Osteoblast (primary cell): Measurements from ENCODE around the gene EGFR. TPM values are rescaled to one million over a fixed set of nuclear protein-coding genes. Genes with fewer than 3 reads are reported as not detected.

Experiments
- DNase-seq: peaks from one replicate; pipeline ENCODE4 v3.0.0; 2011; ENCODE audit warnings: low spot score, mixed read lengths; ENCODE audit not compliant: insufficient read length; ENCODE audit errors: missing footprints
- H2AFZ ChIP-seq: 2 replicates; pipeline ENCODE4 v1.6.0; 2011; ENCODE audit warnings: mild to moderate bottlenecking, low read length
- H3K27ac ChIP-seq: 2 replicates; pipeline ENCODE4 v1.5.1; 2011; ENCODE audit warnings: mild to moderate bottlenecking, low read depth, low read length, moderate library complexity
- H3K27me3 ChIP-seq: 2 replicates; pipeline ENCODE4 v1.6.0; 2012; ENCODE audit warnings: mild to moderate bottlenecking, control low read depth, inconsistent platforms, low read length, moderate library complexity; ENCODE audit not compliant: insufficient read depth
- H3K36me3 ChIP-seq: 2 replicates; pipeline ENCODE4 v1.5.1; 2011; ENCODE audit warnings: mild to moderate bottlenecking, low read length, control low read depth, moderate library complexity; ENCODE audit not compliant: insufficient read depth
- H3K4me1 ChIP-seq: 2 replicates; pipeline ENCODE4 v1.5.1; 2011; ENCODE audit warnings: mild to moderate bottlenecking, low read length, control low read depth, moderate library complexity; ENCODE audit not compliant: insufficient read depth
- H3K4me2 ChIP-seq: 2 replicates; pipeline ENCODE4 v1.6.0; 2011; ENCODE audit warnings: mild to moderate bottlenecking, low read length; ENCODE audit not compliant: insufficient read depth
- H3K4me3 ChIP-seq: fragments of 200-600 bp; sonication (generic); 3 replicates; pipeline ENCODE4 v1.5.1; 2012; ENCODE audit warnings: mild to moderate bottlenecking, low read length, inconsistent platforms; ENCODE audit not compliant: insufficient read depth
- H3K79me2 ChIP-seq: 2 replicates; pipeline ENCODE4 v1.6.0; 2012; ENCODE audit warnings: mild to moderate bottlenecking, low read length, control low read depth, inconsistent platforms; ENCODE audit not compliant: insufficient read depth
- H3K9me3 ChIP-seq: 2 replicates; pipeline ENCODE4 v1.5.1; 2011; ENCODE audit warnings: low read depth, low read length, control low read depth
- H4K20me1 ChIP-seq: 2 replicates; pipeline ENCODE4 v1.6.0; 2012; ENCODE audit warnings: mild to moderate bottlenecking, low read length, control low read depth; ENCODE audit not compliant: insufficient read depth
- total RNA-seq: library from RNA; depleted of rRNA; stranded (reverse); fragments of >200 nt; gene quantifications from 2 replicates; pipeline ENCODE4 v1.2.3, GENCODE V29; 2012
- TF ChIP-seq, protein P1 (sequence below): IDR thresholded peaks from 2 replicates; pipeline ENCODE4 v1.5.1; 2011; ENCODE audit warnings: mild to moderate bottlenecking, low read depth, low read length, moderate library complexity; ENCODE audit errors: extremely low read depth

Gene EGFR
- total RNA-seq, 1 donor: 104 TPM

GRCh38 chr7:55235115-55235514, 216.3 kb downstream of the EGFR start:
- TF ChIP-seq, protein P1, sequence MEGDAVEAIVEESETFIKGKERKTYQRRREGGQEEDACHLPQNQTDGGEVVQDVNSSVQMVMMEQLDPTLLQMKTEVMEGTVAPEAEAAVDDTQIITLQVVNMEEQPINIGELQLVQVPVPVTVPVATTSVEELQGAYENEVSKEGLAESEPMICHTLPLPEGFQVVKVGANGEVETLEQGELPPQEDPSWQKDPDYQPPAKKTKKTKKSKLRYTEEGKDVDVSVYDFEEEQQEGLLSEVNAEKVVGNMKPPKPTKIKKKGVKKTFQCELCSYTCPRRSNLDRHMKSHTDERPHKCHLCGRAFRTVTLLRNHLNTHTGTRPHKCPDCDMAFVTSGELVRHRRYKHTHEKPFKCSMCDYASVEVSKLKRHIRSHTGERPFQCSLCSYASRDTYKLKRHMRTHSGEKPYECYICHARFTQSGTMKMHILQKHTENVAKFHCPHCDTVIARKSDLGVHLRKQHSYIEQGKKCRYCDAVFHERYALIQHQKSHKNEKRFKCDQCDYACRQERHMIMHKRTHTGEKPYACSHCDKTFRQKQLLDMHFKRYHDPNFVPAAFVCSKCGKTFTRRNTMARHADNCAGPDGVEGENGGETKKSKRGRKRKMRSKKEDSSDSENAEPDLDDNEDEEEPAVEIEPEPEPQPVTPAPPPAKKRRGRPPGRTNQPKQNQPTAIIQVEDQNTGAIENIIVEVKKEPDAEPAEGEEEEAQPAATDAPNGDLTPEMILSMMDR: no peak
- H3K27me3 ChIP-seq: peaks cover 45% of the 10 kb centered on the region
- H3K79me2 ChIP-seq: no peaks in the 10 kb centered on the region
- no peaks in the 10 kb centered on the region for H3K36me3 ChIP-seq
- no peak overlapping the region for H3K4me3 ChIP-seq
- H2AFZ ChIP-seq: no peak overlapping the region
- no peaks in the 10 kb centered on the region for H4K20me1 ChIP-seq
- H3K4me2 ChIP-seq: no peak overlapping the region
- DNase-seq: no peak
- no peak overlapping the region for H3K27ac ChIP-seq
- H3K9me3 ChIP-seq: no peaks in the 10 kb centered on the region
- H3K4me1 ChIP-seq: no peaks in the 10 kb centered on the region

DNA sequence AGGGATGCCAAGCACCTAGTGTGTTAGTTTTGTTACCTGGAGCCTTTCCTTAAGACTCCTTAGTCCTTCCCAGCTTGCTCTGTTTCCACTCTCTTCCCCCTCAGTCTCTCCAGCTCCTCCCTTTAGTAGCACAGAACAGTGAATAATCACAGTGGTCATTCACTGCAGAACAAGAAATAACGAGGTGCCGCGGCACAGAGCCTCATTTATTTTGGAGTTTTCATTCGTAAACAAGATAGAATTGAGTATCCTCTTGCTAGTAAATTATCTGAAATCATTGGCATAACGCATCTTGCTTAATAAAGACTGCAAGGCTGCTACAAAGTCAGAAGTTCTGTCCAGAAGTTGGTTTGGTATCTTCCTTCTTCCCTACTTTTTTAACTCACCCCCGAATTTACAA, 217.0 kb downstream of the EGFR start:
- no peaks in the 10 kb centered on the region for H3K79me2 ChIP-seq
- TF ChIP-seq, protein P1: no peak
- no peak overlapping the region for H3K4me2 ChIP-seq
- H3K4me1 ChIP-seq: no peaks in the 10 kb centered on the region
- no peaks in the 10 kb centered on the region for H3K9me3 ChIP-seq
- no peak overlapping the region for H3K4me3 ChIP-seq
- DNase-seq: no peak
- no peak overlapping the region for H3K27ac ChIP-seq
- no peak overlapping the region for H2AFZ ChIP-seq
- no peaks in the 10 kb centered on the region for H4K20me1 ChIP-seq
- no peaks in the 10 kb centered on the region for H3K36me3 ChIP-seq
- H3K27me3 ChIP-seq: peaks cover 39% of the 10 kb centered on the region

GRCh38 chr7:55236476-55236875, 217.7 kb downstream of the EGFR start:
- no peak for DNase-seq
- no peaks in the 10 kb centered on the region for H3K9me3 ChIP-seq
- no peak overlapping the region for H2AFZ ChIP-seq
- no peaks in the 10 kb centered on the region for H3K4me1 ChIP-seq
- no peak overlapping the region for H3K4me2 ChIP-seq
- no peak overlapping the region for H3K4me3 ChIP-seq
- no peaks in the 10 kb centered on the region for H3K36me3 ChIP-seq
- no peaks in the 10 kb centered on the region for H3K79me2 ChIP-seq
- no peak overlapping the region for H3K27ac ChIP-seq
- TF ChIP-seq, protein P1: no peak
- no peaks in the 10 kb centered on the region for H4K20me1 ChIP-seq
- peaks cover 32% of the 10 kb centered on the region for H3K27me3 ChIP-seq

GRCh38 chr7:55237156-55237893, 218.5 kb downstream of the EGFR start:
- no peak overlapping the region for H2AFZ ChIP-seq
- H3K4me1 ChIP-seq: no peaks in the 10 kb centered on the region
- H3K4me3 ChIP-seq: no peak overlapping the region
- no peaks in the 10 kb centered on the region for H3K36me3 ChIP-seq
- no peaks in the 10 kb centered on the region for H4K20me1 ChIP-seq
- TF ChIP-seq, protein P1: no peak
- H3K79me2 ChIP-seq: no peaks in the 10 kb centered on the region
- no peak overlapping the region for H3K4me2 ChIP-seq
- no peak for DNase-seq
- H3K27ac ChIP-seq: no peak overlapping the region
- H3K27me3 ChIP-seq: peaks cover 26% of the 10 kb centered on the region
- H3K9me3 ChIP-seq: no peaks in the 10 kb centered on the region
